OCI-LY1 (cell line): ENCODE results near the gene SLC11A1.
A peak's percentile ranks its signal among the peaks of the same experiment; 100 is the strongest.

Source experiments
- H2AFZ ChIP-seq: fragments of 200-600 bp; sonication (generic), shearing (Covaris generic); 2 replicates; pipeline ENCODE4 v1.6.0; 2014; ENCODE audit warnings: antibody characterized with exemption, mild to moderate bottlenecking, low read length
- H3F3A ChIP-seq: fragments of 200-600 bp; sonication (generic), shearing (Covaris generic); 2 replicates; pipeline ENCODE4 v1.6.0; 2014; ENCODE audit warnings: mild to moderate bottlenecking, antibody characterized with exemption, low read length, moderate library complexity; ENCODE audit not compliant: insufficient read depth
- H3K27ac ChIP-seq: fragments of 200-600 bp; sonication (generic); 2 replicates; pipeline ENCODE4 v1.5.1; 2014; ENCODE audit warnings: low read length, mixed run types, mild to moderate bottlenecking, low read depth; ENCODE audit not compliant: poor library complexity, severe bottlenecking
- H3K27me3 ChIP-seq: fragments of 200-600 bp; sonication (generic); 2 replicates; pipeline ENCODE4 v1.6.0; 2014; ENCODE audit warnings: antibody characterized with exemption, mild to moderate bottlenecking, low read length, moderate library complexity; ENCODE audit not compliant: insufficient read depth
- H3K36me3 ChIP-seq: fragments of 200-600 bp; sonication (generic); 2 replicates; pipeline ENCODE4 v1.6.1; 2014; ENCODE audit warnings: mild to moderate bottlenecking, antibody characterized with exemption, low read length, moderate library complexity, mixed read lengths; ENCODE audit not compliant: insufficient read depth
- H3K4me1 ChIP-seq: fragments of 200-600 bp; sonication (generic); 2 replicates; pipeline ENCODE4 v1.5.1; 2014; ENCODE audit warnings: mild to moderate bottlenecking, low read length, moderate library complexity; ENCODE audit not compliant: insufficient read depth, severe bottlenecking
- H3K4me2 ChIP-seq: fragments of 200-600 bp; sonication (generic), shearing (Covaris generic); 2 replicates; pipeline ENCODE4 v1.6.1; 2014; ENCODE audit warnings: low read length
- H3K4me3 ChIP-seq: fragments of 200-600 bp; sonication (generic); 2 replicates; pipeline ENCODE4 v1.5.1; 2014; ENCODE audit warnings: low read length, low read depth, mild to moderate bottlenecking, mixed read lengths; ENCODE audit not compliant: poor library complexity, severe bottlenecking
- H3K79me2 ChIP-seq: fragments of 200-600 bp; shearing (Covaris generic); 2 replicates; pipeline ENCODE4 v1.6.1; 2016; ENCODE audit warnings: mixed run types, low read length, mixed read lengths; ENCODE audit not compliant: insufficient read depth
- H3K9ac ChIP-seq: fragments of 200-600 bp; sonication (generic), shearing (Covaris generic); 2 replicates; pipeline ENCODE4 v1.6.1; 2014; ENCODE audit warnings: mild to moderate bottlenecking, low read length, mixed read lengths
- H3K9me2 ChIP-seq: fragments of 200-600 bp; sonication (generic), shearing (Covaris generic); 2 replicates; pipeline ENCODE4 v1.6.1; 2014; ENCODE audit warnings: low read depth, mild to moderate bottlenecking, low read length, mixed read lengths
- H3K9me3 ChIP-seq: fragments of 200-600 bp; shearing (Covaris generic); 2 replicates; pipeline ENCODE4 v1.6.1; 2014; ENCODE audit warnings: low read length, mixed read lengths
- H4K20me1 ChIP-seq: fragments of 200-600 bp; sonication (generic), shearing (Covaris generic); 2 replicates; pipeline ENCODE4 v1.6.0; 2016; ENCODE audit warnings: mild to moderate bottlenecking, low read length; ENCODE audit not compliant: insufficient read depth
- EZH2 ChIP-seq: fragments of 200-600 bp; sonication (generic), shearing (Covaris generic); IDR thresholded peaks from 2 replicates; pipeline ENCODE4 v1.8.0; 2017; ENCODE audit warnings: borderline replicate concordance, mixed run types, mild to moderate bottlenecking, antibody characterized with exemption, low read length, moderate library complexity, mixed read lengths
- TF ChIP-seq, protein P1 (sequence below): fragments of 200-600 bp; sonication (generic), shearing (Covaris generic); IDR thresholded peaks from 2 replicates; pipeline ENCODE4 v1.5.1; 2017; ENCODE audit warnings: mild to moderate bottlenecking, antibody characterized with exemption, low read length, moderate library complexity, mixed read lengths

SLC11A1 gene

DNA sequence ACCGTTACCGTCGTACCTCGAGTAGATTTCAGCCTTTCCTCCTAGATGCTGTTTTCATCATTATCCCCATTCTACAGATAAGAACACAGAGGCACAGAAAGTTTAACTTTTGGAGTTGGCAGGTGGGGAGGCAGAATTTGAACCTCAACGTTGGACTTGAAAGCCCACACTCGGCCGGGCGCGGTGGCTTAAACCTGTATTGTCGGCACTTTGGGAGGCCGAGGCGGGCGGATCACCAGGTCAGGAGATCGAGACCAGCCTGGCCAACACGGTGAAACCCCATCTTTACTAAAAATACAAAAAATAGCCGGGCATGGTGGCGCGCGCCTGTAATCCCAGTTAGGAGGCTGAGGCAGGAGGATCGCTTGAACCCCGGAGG is 13.9 kb upstream of the SLC11A1 start:
- peaks cover 10% of the 10 kb centered on the region for H3K4me1 ChIP-seq
- no peak overlapping the region; the same call in 1 of the 2 replicates for H2AFZ ChIP-seq
- H3K4me2 ChIP-seq, result peak overlapping the region; percentile 73
- H3K27ac ChIP-seq, result no peak overlapping the region
- H3F3A ChIP-seq, result no peaks in the 10 kb centered on the region
- H3K79me2 ChIP-seq, result no peaks in the 10 kb centered on the region
- no peaks in the 10 kb centered on the region for H3K9me2 ChIP-seq
- H3K27me3 ChIP-seq, result peaks cover 17% of the 10 kb centered on the region; the same call in 1 of the 2 replicates
- H4K20me1 ChIP-seq, result no peaks in the 10 kb centered on the region
- H3K4me3 ChIP-seq, result peak overlapping the region; percentile 58
- H3K36me3 ChIP-seq, result no peaks in the 10 kb centered on the region; the same call in 1 of the 2 replicates
- no peaks in the 10 kb centered on the region for H3K9me3 ChIP-seq
- peak overlapping the region; percentile 30; the same call in 1 of the 2 replicates for H3K9ac ChIP-seq
- no peak for TF ChIP-seq EZH2
- TF ChIP-seq, protein P1, sequence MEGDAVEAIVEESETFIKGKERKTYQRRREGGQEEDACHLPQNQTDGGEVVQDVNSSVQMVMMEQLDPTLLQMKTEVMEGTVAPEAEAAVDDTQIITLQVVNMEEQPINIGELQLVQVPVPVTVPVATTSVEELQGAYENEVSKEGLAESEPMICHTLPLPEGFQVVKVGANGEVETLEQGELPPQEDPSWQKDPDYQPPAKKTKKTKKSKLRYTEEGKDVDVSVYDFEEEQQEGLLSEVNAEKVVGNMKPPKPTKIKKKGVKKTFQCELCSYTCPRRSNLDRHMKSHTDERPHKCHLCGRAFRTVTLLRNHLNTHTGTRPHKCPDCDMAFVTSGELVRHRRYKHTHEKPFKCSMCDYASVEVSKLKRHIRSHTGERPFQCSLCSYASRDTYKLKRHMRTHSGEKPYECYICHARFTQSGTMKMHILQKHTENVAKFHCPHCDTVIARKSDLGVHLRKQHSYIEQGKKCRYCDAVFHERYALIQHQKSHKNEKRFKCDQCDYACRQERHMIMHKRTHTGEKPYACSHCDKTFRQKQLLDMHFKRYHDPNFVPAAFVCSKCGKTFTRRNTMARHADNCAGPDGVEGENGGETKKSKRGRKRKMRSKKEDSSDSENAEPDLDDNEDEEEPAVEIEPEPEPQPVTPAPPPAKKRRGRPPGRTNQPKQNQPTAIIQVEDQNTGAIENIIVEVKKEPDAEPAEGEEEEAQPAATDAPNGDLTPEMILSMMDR, result no peak

DNA sequence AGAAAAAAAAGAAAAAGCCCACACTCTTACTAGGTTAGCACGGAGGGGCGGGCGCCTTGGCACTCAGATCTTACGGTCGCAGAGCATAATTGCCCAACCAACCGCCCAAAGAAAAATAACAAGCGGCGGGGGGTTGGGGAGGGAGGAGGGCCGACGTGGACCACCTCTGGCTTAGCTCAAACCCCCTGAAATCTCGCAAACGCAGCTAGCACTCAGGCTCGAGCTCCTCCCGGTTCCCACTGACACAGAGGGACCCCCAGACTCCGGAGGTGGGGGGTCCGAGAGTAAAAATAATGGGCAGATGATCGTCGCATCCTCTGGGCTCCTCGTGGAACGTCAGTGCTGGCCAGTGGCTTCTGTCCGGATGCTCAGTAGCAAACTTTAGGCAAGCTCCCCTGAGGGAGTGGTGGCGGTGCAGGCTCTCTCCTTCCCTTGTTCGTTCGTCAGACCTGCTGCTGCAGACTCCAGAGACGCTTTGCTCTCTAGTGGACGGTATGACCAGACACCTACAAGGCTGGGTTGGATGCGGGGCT is 13.4 kb upstream of the SLC11A1 start:
- no peak overlapping the region for H3K9ac ChIP-seq
- no peak overlapping the region for H3K4me3 ChIP-seq
- no peaks in the 10 kb centered on the region for H4K20me1 ChIP-seq
- no peak overlapping the region for H3K4me2 ChIP-seq
- H3K9me2 ChIP-seq, result no peaks in the 10 kb centered on the region
- no peaks in the 10 kb centered on the region for H3F3A ChIP-seq
- H3K36me3 ChIP-seq, result no peaks in the 10 kb centered on the region; the same call in 1 of the 2 replicates
- TF ChIP-seq, protein P1, result no peak
- no peak for TF ChIP-seq EZH2
- H3K27ac ChIP-seq, result no peak overlapping the region
- no peaks in the 10 kb centered on the region for H3K79me2 ChIP-seq
- H3K27me3 ChIP-seq, result peaks cover 17% of the 10 kb centered on the region; the same call in 1 of the 2 replicates
- peaks cover 10% of the 10 kb centered on the region for H3K4me1 ChIP-seq
- no peak overlapping the region for H2AFZ ChIP-seq
- H3K9me3 ChIP-seq, result no peaks in the 10 kb centered on the region

DNA sequence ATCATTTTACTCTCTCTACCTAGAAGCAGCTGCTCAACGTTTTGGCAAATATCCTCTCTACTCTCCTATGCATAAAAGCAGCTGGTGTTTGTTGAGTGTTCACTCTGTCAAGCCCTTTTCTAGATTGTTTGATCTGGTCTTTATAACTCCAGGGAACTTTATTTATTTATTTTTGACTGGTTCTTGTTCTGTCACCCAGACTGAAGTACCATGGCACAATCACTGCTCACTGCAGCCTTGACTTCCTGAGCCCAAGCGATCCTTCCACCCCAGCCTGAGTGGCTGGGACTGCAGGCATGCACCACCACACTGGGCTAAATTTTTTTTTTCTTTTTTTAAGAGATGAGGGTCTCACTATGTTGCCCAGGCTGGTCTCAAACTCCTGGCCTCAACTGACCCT is 12.7 kb upstream of the SLC11A1 start:
- Histone ChIP-seq H3K9ac (no peak overlapping the region), H3K9me2 (no peaks in the 10 kb centered on the region), H3K27ac (no peak overlapping the region), H3K4me2 (no peak overlapping the region), H3K79me2 (no peaks in the 10 kb centered on the region), H3K4me1 (peaks cover 10% of the 10 kb centered on the region), H3F3A (no peaks in the 10 kb centered on the region), H3K9me3 (no peaks in the 10 kb centered on the region), H3K27me3 (peaks cover 14% of the 10 kb centered on the region; the same call in 1 of the 2 replicates), H4K20me1 (no peaks in the 10 kb centered on the region), H3K36me3 (no peaks in the 10 kb centered on the region; the same call in 1 of the 2 replicates), H2AFZ (no peak overlapping the region), H3K4me3 (no peak overlapping the region)
- TF ChIP-seq, protein P1, result no peak
- TF ChIP-seq EZH2, result no peak
